TTC549 (cell line): ENCODE results near the gene ZNF385A.
"Not testable (repeated sequence)": the region's sequence is repeated elsewhere in the genome, so short reads cannot be mapped to it uniquely, and the experiment has no call there.

Source experiments
- FAIRE-seq: peaks from 2 replicates; lab custom pipeline; 2012; peaks lifted over from hg19 to GRCh38; lab: Jason Lieb, UNC

ZNF385A gene

GRCh38 chr12:54325442-54326109 is 59.0 kb downstream of the ZNF385A start:
- not testable (repeated sequence) for FAIRE-seq

DNA sequence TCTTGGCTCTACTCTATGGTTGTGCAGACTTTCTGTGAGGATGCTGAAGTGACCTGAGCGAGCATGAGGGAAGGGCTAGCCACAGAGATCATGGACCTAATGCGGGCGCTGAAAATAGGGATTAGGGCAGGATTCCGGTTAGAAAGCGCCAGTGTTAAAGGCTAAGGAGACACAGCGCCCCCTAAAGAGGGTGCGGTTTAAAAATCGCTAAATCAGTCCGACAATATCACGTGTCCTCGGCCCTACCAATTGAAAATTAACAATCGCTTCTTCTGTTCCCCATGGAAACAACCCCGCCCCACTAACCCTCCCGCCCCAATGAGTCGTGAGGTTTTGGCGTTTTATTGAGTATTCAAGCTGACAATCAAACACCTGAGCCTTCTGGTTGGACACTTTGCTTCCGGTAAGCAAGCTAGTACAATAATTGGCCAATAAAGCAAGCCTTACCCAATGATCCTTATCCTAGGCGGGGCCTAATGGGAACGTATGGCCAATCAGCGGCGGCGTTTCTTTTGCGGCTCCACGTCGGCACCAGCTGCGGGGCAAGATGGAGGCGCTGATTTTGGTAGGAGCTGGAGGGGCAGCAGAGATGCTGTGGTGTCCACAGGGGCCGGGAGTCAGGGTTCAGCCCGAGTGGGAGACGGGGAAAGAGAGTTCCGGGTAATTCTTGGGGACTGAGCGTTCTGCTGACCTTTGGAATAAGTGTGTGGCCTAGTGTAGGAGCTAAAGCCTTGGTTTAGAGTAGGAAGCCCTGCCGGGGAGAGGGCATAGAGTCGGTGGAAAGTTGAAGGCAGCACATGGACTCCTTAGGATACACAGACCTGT is 59.7 kb downstream of the ZNF385A start, which contains the start of gene COPZ1:
TSS of gene COPZ1 (plus strand) at position 515 of the 825 bp plus-strand sequence. CDS start at position 548, 33 bp downstream.
- FAIRE-seq, result peak; percentile 95

- FAIRE-seq, result no peak
Observed at GRCh38 chr12:54321363-54321762, 63.2 kb downstream of the ZNF385A start.
